Endodermal cell (in vitro differentiated cells): ENCODE results near the gene ABCC1. TPM values are rescaled to one million over a fixed set of nuclear protein-coding genes. Genes with fewer than 3 reads are reported as not detected.

Experiments
- DNase-seq: peaks from one replicate; pipeline ENCODE4 v3.0.0-alpha.2; 2017
- H3K27ac ChIP-seq: 2 replicates; pipeline ENCODE4 v1.5.1; 2013; ENCODE audit warnings: mild to moderate bottlenecking, low read depth, low read length, moderate library complexity
- H3K27me3 ChIP-seq: 2 replicates; pipeline ENCODE4 v1.6.1; 2013; ENCODE audit warnings: mild to moderate bottlenecking, low read length, moderate library complexity; ENCODE audit not compliant: insufficient read depth, control insufficient read depth, poor library complexity, severe bottlenecking
- H3K36me3 ChIP-seq: 2 replicates; pipeline ENCODE4 v1.7.0; 2013; ENCODE audit warnings: mild to moderate bottlenecking, low read length, moderate library complexity; ENCODE audit not compliant: control insufficient read depth, insufficient read depth
- H3K4me1 ChIP-seq: one replicate; pipeline ENCODE4 v1.7.0; 2013; ENCODE audit warnings: low read length; ENCODE audit not compliant: control insufficient read depth, insufficient read depth
- H3K4me3 ChIP-seq: 2 replicates; pipeline ENCODE4 v1.5.1; 2013; ENCODE audit warnings: mild to moderate bottlenecking, low read length, moderate library complexity
- H3K9ac ChIP-seq: 2 replicates; pipeline ENCODE4 v1.6.1; 2013; ENCODE audit warnings: mild to moderate bottlenecking, low read length, moderate library complexity; ENCODE audit not compliant: poor library complexity, severe bottlenecking; ENCODE audit errors: extremely low read depth
- H3K9me3 ChIP-seq: 2 replicates; pipeline ENCODE4 v1.6.1; 2013; ENCODE audit warnings: mild to moderate bottlenecking, low read length, moderate library complexity; ENCODE audit not compliant: control insufficient read depth
- H3K27ac Mint-ChIP-seq: 2 replicates; pipeline ENCODE4 v1.8.0; 2020; ENCODE audit warnings: mixed read lengths
- H3K27me3 Mint-ChIP-seq: 2 replicates; pipeline ENCODE4 v1.8.0; 2021; ENCODE audit warnings: mild to moderate bottlenecking, mixed read lengths; ENCODE audit not compliant: insufficient read depth
- H3K36me3 Mint-ChIP-seq: 2 replicates; pipeline ENCODE4 v1.8.0; 2020; ENCODE audit warnings: low read depth, mixed read lengths
- H3K4me1 Mint-ChIP-seq: 2 replicates; pipeline ENCODE4 v1.8.0; 2020; ENCODE audit warnings: mixed read lengths
- H3K4me3 Mint-ChIP-seq: 2 replicates; pipeline ENCODE4 v1.8.0; 2020; ENCODE audit warnings: mild to moderate bottlenecking, moderate library complexity, mixed read lengths
- H3K9me3 Mint-ChIP-seq: 2 replicates; pipeline ENCODE4 v1.8.0; 2020; ENCODE audit warnings: mild to moderate bottlenecking, mixed read lengths
- WGBS, 2 experiments: methylation state at CpG; one replicate each; pipeline versions ENCODE4 v1.1.5 to v1.1.7; 2013; ENCODE audit warnings: missing lambda C conversion rate in 2 of 2, mixed read lengths in 1 of 2; ENCODE audit not compliant: insufficient coverage in 1 of 2, insufficient read length in 1 of 2; 5-methylcytosine and 5-hydroxymethylcytosine counted together
- total RNA-seq, 2 donors: library from RNA; stranded (reverse); fragmentation: NEBNext Ultra II Directional in 1 of 2; extraction: Animal tissue kit (Norgen Biotek cat#: 25700) in 1 of 2; gene quantifications; 2 replicates in 1 of 2; 3 replicates in 1 of 2; pipeline ENCODE4 v1.2.1, GENCODE V29; 2021
- TF ChIP-seq, protein P1 (sequence below): fragments of 200-600 bp; sonication (generic); conservative IDR thresholded peaks from 2 replicates; pipeline ENCODE4 v1.5.0; 2021; ENCODE audit warnings: antibody characterized with exemption, mild to moderate bottlenecking

Gene ABCC1
- total RNA-seq, 2 donors from 2014 or later: 47.1 to 51.2 TPM

DNA sequence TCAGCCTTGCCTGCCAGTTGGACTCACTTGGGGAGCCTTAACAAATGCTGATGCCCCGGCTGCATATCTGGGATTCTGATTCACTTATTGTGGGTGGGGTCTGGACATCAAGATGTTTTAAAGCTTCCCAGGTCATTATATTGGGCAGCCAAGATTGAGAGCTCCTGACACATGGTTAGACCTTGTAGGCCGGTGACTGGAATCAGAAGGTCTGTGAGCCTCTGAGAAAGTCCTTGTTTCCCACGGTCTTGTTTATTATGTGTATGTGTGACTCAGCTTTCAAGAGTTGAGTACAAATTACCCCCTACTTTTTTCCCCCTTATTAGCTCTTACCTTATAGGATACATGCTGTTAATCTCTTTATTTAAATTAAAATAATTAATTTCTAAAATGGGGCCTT, 103.5 kb downstream of the ABCC1 start:
- H3K4me3 Mint-ChIP-seq: no peak overlapping the region
- Histone ChIP-seq H3K9ac (no peak overlapping the region), H3K27ac (no peak overlapping the region), H3K4me3 (no peak overlapping the region), H3K4me1 (no peaks in the 10 kb centered on the region), H3K9me3 (no peaks in the 10 kb centered on the region), H3K36me3 (peaks cover 43% of the 10 kb centered on the region), H3K27me3 (no peaks in the 10 kb centered on the region)
- H3K27me3 Mint-ChIP-seq: no peaks in the 10 kb centered on the region
- H3K36me3 Mint-ChIP-seq: peaks cover 66% of the 10 kb centered on the region
- TF ChIP-seq, protein P1, sequence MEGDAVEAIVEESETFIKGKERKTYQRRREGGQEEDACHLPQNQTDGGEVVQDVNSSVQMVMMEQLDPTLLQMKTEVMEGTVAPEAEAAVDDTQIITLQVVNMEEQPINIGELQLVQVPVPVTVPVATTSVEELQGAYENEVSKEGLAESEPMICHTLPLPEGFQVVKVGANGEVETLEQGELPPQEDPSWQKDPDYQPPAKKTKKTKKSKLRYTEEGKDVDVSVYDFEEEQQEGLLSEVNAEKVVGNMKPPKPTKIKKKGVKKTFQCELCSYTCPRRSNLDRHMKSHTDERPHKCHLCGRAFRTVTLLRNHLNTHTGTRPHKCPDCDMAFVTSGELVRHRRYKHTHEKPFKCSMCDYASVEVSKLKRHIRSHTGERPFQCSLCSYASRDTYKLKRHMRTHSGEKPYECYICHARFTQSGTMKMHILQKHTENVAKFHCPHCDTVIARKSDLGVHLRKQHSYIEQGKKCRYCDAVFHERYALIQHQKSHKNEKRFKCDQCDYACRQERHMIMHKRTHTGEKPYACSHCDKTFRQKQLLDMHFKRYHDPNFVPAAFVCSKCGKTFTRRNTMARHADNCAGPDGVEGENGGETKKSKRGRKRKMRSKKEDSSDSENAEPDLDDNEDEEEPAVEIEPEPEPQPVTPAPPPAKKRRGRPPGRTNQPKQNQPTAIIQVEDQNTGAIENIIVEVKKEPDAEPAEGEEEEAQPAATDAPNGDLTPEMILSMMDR: no peak
- WGBS, 2 experiments: 98 to 100% methylated on average over 1 to 2 of the region's 3 CpGs
- no peaks in the 10 kb centered on the region for H3K9me3 Mint-ChIP-seq
- H3K27ac Mint-ChIP-seq: no peak overlapping the region
- H3K4me1 Mint-ChIP-seq: no peaks in the 10 kb centered on the region
- no peak for DNase-seq

DNA sequence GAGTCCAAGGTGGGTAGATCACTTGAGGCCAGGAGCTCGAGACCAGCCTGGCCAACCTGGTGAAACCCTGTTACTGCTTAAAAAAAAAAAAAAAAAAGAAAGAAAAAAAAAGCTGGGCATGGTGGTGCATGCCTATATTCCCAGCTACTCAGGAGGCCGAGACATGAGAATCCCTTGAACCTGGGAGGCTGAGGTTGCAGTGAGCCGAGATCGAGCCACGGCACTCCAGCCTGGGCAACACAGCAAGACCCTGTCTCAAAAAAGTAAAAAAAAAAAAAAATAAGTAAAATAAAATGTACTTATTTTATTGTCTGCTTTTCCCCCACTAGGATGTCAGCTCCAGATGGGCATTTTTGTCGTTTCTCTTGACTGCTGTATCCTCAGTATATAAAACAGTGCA, 107.7 kb downstream of the ABCC1 start:
- no peaks in the 10 kb centered on the region for H3K9me3 Mint-ChIP-seq
- no peaks in the 10 kb centered on the region for H3K27me3 Mint-ChIP-seq
- H3K4me3 Mint-ChIP-seq: no peak overlapping the region
- no peak overlapping the region for H3K27ac Mint-ChIP-seq
- H3K9ac ChIP-seq: no peak overlapping the region
- H3K27ac ChIP-seq: no peak overlapping the region
- no peaks in the 10 kb centered on the region for H3K27me3 ChIP-seq
- WGBS, 2 experiments: 97 to 100% methylated on average over 2 to 5 of the region's 6 CpGs
- H3K36me3 ChIP-seq: peaks cover 21% of the 10 kb centered on the region
- TF ChIP-seq, protein P1: no peak
- no peaks in the 10 kb centered on the region for H3K9me3 ChIP-seq
- no peak overlapping the region for H3K4me3 ChIP-seq
- no peaks in the 10 kb centered on the region for H3K4me1 Mint-ChIP-seq
- DNase-seq: no peak
- H3K36me3 Mint-ChIP-seq: peaks cover 42% of the 10 kb centered on the region
- H3K4me1 ChIP-seq: no peaks in the 10 kb centered on the region

DNA sequence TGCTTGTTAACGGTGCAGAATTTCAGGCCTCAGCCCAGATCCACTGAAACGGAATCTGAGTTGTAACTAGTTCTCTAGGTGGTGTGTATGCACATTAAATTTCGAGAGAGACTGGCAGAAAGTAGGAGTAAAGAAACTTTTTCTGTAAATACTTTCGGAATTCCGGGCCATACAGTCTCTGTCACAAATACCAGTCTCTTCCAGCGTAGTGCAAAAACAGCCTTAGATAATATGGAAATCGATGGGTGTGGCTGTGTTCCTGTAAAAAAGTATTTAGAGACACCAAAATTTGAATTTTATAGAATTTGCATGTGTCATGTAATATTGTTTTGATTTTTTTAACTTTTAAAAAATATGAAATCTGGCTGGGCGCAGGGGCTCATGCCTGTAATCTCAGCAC, 109.7 kb downstream of the ABCC1 start:
- no peak for DNase-seq
- H3K4me3 Mint-ChIP-seq: no peak overlapping the region
- Histone ChIP-seq H3K4me1 (no peaks in the 10 kb centered on the region), H3K9ac (no peak overlapping the region), H3K27ac (no peak overlapping the region), H3K4me3 (no peak overlapping the region), H3K36me3 (peaks cover 21% of the 10 kb centered on the region), H3K9me3 (no peaks in the 10 kb centered on the region), H3K27me3 (no peaks in the 10 kb centered on the region)
- H3K36me3 Mint-ChIP-seq: peaks cover 44% of the 10 kb centered on the region
- TF ChIP-seq, protein P1: no peak
- 96 to 100% methylated on average over 3 to 8 of the region's 8 CpGs for WGBS, 2 experiments
- H3K27ac Mint-ChIP-seq: no peak overlapping the region
- H3K9me3 Mint-ChIP-seq: no peaks in the 10 kb centered on the region
- H3K27me3 Mint-ChIP-seq: no peaks in the 10 kb centered on the region
- no peaks in the 10 kb centered on the region for H3K4me1 Mint-ChIP-seq
